AG20443 (cell line): Measurements from ENCODE around the gene SPOCD1.
A peak's percentile ranks its signal among the peaks of the same experiment; 100 is the strongest.

Experiments
- DNase-seq: peaks from one replicate; pipeline ENCODE4 v3.0.0; 2012; ENCODE audit warnings: low spot score, mixed read lengths

SPOCD1 gene

DNA sequence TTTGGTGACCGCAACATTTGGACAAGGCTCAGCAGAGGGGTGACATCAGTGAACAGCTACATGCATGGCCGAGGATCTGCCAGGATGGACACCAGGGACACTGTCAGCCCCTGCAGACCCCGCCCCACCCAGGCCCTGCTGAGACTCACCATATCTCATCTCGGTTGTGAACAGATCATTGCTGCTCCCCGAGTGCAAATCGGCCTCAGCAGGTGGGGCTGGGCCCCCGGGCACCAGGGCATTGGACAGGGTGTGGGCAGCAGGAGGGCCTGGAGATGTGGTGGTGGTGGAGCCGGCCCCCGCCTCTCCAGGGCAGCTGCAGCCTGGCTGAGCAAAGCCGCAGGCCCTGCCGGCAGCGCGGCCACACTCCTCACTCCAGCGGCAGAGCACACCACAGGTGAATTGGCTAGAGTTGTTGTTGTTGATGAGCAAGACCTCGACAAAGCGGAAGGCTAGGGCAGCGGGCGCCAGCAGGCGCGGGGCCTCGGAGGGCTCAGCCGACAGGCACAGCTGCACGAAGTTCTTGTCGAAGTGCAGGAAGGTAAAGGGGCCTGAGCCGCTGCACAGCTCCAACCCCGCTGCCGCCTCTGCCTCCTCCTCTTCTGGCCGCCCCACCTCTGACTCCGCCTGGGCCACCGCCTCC is 59.9 kb downstream of the SPOCD1 start:
- no peak for DNase-seq

DNA sequence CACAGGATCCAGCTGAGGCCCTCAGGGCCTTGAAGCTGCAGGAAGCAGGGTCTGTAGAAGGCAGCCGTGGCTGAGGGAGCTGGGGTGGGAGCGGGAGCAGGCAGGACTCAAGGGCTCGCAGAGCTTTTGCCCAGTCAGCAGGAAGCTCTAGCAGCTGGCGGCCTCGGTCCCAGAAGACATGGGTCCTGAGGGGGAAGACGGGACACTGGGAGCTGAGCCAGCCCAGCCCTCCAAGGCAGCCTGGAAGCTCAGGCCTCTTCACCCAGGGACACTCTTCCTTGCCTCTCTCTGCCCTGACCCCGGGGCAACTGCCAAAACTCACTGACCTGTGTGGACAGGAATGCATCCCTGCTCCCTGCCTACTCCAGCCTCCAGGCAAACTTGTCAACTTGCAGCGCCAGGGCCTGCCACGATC is 60.6 kb downstream of the SPOCD1 start:
- peak; percentile 78 for DNase-seq

DNA sequence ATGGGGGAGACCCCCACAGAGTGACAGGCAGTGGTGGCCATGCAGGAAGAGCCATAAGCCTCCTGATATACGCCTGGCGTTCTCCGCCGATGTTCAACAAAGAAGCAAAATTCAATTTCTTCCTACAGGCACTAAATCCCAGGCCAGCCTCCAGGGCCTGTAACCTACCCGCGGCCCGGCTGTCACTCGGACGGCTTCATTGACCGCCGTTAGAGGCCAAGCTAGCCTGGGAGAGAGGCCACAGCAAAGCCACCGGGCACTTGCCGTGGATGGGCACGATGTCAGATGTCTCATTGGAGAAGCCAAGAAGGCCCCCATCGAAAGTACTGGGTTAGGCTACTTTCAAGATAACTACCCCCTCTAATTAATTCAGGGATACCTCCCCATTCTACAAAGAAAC is 61.4 kb downstream of the SPOCD1 start:
- no peak for DNase-seq

DNA sequence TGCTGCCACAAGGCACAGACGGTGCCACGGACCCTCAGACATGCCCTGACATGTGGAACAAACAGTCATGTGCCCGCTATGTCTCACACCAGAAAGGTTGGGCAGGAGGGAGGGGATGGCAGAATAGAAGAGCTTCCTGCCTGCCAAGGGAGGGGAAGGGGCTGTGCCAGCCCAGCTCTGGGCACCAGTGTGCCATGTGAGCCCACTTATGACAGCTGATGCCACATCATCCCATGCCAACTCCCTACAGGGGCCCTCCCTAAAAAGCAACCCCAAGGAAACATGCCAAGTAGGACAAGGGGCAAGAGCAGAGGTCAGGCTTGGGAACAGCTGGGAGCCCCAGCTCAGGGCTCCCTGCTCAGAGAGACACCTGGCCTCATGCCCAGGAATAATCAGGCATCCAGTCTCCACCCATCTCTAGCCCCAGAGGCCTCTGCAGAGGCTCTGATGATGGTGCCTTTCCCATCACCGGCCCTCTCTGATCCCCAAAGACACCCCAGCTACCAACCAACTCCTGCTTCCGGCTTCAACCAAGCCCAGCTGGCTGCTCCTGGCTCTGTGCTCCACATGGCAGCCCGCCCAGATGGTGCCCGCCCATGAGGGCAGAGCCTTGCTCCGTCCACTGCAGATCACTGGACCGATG is 62.0 kb downstream of the SPOCD1 start:
- peak; percentile 61 for DNase-seq

DNA sequence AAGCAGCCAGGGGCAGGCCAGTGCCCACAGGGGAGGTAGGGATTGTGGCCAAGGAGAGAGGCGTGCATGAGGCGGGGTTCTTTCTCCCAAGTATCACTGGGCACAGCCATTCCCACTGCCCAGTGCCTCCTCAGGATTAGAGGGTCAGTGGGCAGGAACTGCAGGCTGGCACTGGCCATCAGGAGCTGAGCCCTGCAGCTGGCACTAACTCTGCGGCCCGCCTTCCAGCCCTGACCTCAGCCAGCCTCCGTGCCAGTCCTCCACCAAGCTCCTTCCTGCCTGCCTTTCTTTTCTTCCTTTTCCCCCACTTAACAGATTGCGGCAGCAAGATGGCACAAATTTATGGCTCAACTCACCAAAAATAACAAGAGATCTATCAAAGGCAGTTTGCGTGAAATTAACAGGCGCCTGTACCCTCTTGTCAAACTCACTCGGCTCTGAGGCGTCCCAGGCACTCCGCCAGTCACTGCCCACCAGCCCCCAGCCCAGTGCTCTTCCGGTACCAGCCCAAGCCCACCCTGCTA is 62.8 kb downstream of the SPOCD1 start:
- DNase-seq, result no peak

DNA sequence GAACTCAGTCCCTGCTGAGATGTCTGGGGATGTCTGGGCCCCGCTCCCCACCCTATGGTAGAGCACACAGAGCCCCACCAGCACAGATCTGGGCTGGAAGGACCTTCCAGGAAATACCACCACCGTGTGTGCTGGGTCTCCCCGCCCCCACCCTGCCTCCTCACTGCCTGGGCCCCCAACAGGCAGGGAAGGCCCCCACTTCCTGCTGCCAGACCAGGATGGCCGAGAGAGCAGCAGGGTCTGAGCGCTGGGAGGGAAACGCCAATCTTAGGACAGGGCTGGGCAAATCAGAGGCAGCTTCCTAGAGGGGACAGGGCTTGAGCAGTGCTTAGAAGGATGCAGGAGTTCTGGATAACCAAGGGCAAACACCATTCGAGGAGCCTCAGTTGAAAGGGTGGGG is 63.6 kb downstream of the SPOCD1 start:
- DNase-seq, result no peak

DNA sequence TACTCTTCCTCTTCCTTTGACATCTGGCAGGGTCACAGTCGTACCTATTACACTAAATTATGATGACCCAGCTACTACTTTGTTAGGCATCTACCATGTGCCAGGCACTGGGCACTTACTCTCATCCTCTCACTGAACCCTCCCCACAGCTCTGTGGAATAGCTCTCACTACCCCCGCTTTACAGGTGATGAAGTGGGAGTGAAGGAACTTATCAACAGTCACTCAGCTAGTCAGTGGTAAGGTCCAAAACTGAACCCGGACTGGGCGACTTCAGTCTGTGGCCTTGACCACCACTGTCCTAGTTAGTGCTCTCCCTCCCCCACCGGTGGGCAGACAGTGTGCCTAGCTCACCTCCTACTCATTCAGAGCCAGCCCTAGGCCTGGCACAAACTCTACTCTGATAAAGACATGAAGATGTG is 64.0 kb downstream of the SPOCD1 start:
- no peak for DNase-seq

DNA sequence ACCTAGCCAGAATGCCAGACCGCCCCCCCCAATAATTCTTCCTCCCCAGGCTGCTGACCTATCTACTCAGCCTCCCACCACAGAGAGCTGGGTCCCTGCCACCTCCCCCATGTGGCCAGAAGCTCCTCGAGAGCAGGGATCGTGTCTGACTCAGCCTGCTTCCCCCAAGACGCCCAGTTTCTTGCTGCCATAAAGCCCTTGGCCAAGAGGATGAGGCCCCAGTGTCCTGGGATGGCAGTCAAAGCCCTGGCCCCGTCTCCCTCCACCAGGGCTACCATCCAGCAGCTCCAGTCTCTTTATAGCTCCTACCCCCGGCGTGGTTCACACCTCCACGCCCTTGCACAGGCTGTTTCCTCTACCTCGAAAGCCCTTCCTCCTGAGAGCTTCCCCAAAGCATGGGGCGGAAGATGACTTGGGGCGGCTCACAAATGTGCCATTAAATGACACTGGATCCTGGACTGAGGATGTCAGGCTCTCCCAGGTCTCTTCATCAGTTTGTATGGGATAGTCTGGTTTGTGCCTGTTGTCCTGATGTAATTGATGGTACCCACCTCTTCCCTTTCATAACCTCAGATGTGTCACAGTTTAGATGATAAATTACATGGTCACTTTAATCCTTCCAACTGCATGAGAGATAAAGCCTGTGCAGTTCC is 64.8 kb downstream of the SPOCD1 start:
- peak; percentile 78 for DNase-seq

DNA sequence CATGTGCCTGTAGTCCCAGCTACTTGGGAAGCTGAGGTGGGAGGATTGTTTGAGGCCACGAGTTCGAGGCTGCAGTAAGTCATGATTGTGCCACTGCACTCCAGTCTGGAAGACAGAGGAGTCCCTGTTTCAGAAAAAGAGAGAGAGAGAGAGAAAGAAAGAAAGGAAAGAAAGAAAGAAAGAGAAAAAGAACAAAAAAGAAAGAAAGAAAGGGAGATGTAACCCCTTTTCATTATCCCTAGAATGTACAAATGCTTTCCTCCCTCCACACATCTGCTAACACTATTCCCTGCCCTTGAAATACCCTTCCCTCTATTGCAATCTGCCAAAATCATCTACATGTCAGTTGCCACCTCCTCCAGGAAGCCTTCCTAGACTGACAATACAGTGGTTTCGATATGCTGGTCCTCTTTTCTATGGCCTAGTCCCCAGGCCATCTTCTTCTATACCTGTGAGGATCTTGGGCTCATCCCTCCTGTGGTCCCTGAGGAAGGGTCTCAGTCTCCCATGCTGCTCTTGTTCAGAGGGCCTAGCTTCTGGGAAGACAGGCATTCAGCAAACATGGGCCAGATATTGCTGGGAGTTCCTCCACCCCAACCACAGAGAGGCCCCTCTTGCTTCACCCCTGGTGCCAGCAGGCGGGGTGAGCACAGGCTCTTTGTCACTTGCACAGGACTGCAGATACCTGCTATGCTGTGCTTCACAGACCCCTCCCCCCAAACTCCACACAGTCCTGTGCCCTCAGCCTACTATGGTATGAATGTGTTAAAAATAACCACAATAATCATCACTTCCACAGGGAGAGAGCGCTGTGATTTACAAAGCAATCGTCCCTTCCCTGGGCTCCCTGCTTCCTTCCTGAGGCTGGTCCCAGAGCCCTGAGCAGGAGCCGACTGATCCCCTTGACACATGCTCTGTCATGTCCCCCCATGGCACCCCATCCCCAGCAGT is 65.8 kb downstream of the SPOCD1 start:
- no peak for DNase-seq

DNA sequence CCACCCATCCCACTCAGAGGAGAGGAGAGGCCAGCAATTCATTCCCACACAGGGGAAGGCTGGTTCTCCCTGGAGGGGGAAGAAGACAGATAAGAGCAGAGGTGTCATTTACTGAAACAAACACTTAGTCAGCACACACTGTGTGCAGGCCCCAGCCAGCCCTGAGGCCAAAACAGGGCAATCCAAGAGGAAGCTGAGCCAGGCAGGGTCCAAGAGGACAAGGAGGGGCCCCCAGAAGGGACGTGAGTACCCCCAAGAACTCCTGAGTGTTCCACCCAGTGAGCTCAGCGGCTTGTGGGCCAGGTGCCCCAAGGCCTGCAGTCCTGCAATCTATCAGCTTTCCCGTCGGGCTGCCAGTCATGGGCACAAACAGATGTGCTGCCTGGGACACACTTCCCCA is 67.5 kb downstream of the SPOCD1 start:
- no peak for DNase-seq

DNA sequence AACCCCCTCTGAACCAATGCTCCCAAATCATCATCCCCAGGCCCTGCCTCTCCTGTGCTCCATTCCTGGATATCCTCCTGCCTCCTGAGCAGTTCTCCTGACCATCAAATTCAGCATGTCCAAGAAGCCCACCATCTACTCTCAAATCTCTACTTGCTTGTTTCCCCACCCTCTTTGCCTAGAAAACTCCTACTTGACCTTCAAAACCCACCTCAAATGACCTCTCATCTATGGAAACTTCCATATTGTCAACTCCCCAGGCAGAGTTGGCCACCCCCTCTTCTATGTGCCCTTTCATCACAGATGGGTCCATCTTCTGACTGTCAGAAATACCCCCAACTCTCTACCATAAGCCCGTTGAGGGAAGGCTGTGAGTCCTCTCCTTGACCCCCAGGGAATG is 68.5 kb downstream of the SPOCD1 start:
- no peak for DNase-seq

DNA sequence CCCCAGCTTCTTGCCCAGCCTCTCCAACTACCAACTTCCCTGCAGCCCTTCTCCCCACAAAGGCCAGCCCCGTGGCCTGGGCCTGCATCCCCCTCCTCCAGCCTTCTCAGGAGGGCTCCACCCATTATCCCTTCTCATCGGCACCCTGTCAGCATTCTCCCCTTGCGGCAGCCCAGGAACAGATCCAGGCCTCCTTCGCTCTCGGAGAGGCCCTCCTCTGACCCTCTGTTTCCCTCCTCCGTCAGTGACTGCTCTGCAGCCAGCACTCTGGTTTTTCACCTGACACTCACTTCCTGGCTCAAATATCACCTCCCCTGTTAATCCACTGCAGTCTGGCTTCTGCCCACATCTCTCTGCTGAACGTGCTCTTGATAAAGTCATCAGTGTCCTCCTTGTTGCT is 69.1 kb downstream of the SPOCD1 start:
- DNase-seq, result no peak

DNA sequence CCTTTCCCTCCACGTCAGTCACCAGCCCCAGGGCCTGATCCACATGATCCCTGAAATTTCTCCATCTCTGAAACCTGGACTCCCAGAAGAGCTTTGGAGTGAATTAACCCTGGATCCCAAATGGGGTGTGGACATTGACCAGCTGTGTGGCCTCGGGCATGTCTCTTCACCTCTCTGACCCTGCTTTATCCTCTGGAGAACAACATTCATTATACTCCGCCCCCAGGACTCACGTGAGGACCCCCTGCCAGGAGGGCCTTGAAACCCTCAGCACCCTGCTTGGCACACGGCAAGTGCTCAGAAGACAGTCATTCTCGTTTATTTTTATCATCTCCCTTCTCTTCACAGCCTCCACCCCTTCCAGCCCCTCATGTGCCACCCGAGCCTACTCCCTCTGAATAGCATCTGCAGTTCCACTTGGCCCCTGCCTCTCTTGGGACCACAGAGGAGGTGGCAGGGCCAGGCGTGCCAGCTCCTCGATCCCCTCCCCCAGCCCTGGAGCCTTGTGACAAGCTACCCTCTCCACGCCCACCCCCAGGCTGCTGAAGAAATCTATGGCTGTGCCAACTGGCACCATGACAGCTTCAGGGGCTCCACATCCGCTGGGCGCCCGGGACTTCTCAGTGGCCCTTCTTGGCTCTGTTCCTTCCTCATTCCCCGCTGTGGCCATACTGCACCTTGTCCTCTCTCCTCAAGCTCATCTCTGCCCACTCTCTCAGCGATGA is 69.7 kb downstream of the SPOCD1 start:
- DNase-seq, result no peak

DNA sequence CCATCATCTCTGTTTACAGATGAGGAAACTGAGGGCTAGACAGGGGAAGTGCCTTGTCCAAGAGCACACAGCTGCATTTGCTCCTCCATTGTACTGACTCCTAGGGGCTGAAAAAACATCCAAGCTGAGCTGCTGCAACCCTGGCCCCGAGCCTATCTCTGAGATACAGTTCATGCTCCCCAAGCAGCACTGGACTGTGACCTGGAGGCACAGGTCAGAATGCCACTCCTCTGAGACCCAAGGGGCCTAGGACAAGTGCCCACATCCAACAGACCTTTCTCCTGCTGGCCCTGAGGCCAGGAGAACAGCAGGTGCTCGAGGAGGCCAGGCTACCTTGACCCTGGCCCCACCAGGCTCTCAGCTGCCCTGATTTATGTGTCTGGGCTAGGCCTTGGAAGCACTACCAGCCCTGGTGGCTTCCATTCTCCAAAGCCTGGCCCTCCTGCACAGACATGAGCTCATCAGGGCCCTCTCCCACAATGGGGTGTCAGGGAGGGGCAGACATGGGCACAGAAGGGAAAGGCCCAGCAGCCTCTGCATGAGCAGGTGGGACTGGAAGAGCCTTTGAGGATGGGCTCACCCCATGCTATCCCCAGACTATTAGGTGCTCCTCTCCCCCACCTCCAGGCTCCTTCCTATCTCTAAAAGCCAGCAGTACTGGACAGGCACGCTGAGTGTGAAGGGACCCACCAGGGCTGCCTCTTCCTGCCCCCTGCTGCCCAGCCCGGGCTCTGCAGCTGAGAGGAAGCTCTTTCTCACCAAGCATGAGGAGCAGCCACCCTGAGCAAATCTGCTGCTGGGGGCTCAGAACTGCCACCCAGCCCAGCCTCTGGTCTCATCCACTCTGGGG is 70.5 kb downstream of the SPOCD1 start:
- DNase-seq, result peak; percentile 93

DNA sequence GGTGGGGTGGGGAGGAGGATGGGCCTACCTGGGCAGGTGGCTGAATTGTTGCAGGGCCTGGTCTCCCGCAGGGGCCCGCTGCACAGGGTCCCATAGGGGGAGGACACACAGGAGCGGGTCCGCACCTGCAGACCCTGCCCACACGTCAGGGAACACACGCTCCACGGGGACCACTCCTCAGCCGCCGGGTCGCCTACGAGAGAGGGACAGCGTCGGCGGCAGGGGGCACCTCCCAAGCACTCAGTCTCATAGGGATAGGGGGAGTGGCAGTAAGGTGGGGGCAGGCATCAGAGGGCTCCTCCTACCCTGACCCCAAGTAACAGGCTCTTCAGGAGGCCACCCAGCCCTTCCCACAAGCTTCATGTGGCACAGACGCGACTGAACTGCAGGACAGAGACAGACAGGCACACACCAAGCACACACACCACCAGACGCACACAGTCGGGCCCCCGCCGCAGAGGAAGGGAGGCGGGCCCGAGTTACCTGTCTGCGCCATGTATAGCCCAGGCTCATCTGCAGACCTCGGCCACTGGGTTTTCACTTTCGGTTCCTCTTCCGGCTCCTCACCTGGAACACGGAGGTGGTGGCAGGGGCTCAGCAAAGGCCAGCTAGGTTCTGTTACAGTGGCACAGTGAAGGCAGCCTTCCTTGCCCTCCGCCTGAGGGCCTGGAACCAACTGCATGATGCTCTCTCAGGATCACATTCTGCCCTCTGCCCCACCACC is 71.5 kb downstream of the SPOCD1 start:
- no peak for DNase-seq

DNA sequence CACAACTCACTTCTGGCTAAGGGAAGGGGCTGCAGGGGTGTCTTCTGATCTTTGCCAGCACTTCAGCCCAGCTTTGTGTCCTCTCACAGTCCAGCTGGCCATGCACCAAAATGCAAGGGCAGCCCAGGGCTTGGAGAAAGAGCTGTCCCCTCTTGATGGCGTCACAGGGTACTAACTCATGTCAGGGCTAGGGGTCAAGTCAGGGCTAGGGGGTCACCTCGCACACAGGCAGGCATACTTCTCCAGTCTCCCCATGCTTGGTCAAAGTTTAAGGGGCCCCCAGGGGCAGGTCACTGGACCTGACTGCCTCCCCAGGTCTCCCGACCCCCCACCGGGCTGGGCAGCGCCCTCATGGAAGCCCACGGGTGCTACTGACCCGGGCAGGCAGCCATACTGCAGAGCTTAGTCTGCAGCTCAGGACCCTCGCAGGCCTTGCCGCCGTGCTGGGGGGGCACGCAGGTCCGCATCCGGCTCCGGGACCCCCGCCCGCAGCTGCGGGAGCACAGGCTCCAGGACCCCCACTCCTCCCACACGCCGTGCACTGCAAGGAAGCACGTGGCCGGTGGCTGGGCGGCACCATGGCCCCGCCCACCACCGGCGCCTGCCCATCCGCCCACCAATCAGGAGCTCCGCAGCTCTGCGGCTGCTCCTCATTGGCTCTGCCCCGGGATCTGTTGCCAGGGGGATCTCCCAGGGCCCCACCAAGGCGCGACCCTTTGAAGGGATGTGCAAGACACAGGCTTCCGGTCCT is 73.2 kb downstream of the SPOCD1 start:
- no peak for DNase-seq
